Mesothelial cell of epicardium (in vitro differentiated cells): ENCODE data around the gene EGLN3. TPM values are rescaled to one million over a fixed set of nuclear protein-coding genes. Genes with fewer than 3 reads are reported as not detected.

Source experiments
- DNase-seq, 2 experiments: peaks; one replicate each; pipeline ENCODE4 v3.0.0; 2021; ENCODE audit warnings: low spot score in 2 of 2; ENCODE audit not compliant: unreplicated experiment in 2 of 2
- H3K27ac Mint-ChIP-seq: 2 replicates; pipeline ENCODE4 v1.8.0; 2021; ENCODE audit warnings: mixed read lengths
- H3K27me3 Mint-ChIP-seq: 2 replicates; pipeline ENCODE4 v1.8.0; 2021; ENCODE audit warnings: low read depth, mixed read lengths
- H3K36me3 Mint-ChIP-seq: 2 replicates; pipeline ENCODE4 v1.8.0; 2021; ENCODE audit warnings: mixed read lengths
- H3K4me1 Mint-ChIP-seq: 2 replicates; pipeline ENCODE4 v1.8.0; 2021; ENCODE audit warnings: mixed read lengths
- H3K4me3 Mint-ChIP-seq: 2 replicates; pipeline ENCODE4 v1.8.0; 2021; ENCODE audit warnings: mild to moderate bottlenecking, moderate library complexity, mixed read lengths
- H3K9me3 Mint-ChIP-seq: 2 replicates; pipeline ENCODE4 v1.8.0; 2021; ENCODE audit warnings: mixed read lengths
- CTCF ChIP-seq: fragments of 200-600 bp; sonication (generic); IDR thresholded peaks from one replicate; pipeline ENCODE4 v1.5.0; 2021; ENCODE audit warnings: antibody characterized with exemption; ENCODE audit not compliant: unreplicated experiment
- total RNA-seq: library from RNA; stranded (reverse); gene quantifications from 3 replicates; pipeline ENCODE4 v1.2.1, GENCODE V29; 2021

EGLN3 gene
- total RNA-seq, 1 donor from 2014 or later = 8.3 TPM

DNA sequence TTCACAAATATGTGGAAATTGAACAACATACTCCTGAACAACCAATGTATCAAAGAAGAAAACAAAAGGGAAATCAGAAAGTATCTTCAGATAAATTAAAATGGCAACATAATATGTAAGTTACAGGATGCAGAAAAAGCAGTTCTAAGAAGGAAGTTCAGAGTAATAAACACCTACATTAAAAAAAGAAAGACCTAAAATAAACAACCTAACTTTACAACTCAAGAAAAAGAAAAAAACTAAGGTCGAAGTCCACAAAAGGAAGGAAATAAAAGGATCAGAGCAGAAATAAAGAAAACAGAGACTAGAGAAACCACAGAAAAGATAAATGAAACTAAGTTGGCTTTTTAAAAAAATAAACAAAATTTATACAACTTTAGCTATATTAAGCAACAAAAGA is 59.2 kb downstream of the EGLN3 start:
- no peak for DNase-seq
- H3K27ac Mint-ChIP-seq = no peak overlapping the region
- H3K27me3 Mint-ChIP-seq = no peaks in the 10 kb centered on the region
- TF ChIP-seq CTCF = no peak
- H3K9me3 Mint-ChIP-seq = peaks cover 47% of the 10 kb centered on the region
- no peak overlapping the region for H3K4me3 Mint-ChIP-seq
- no peaks in the 10 kb centered on the region for H3K4me1 Mint-ChIP-seq
- peaks cover 2% of the 10 kb centered on the region for H3K36me3 Mint-ChIP-seq

- no peak overlapping the region for H3K4me3 Mint-ChIP-seq
- TF ChIP-seq CTCF = no peak
Measured at GRCh38 chr14:33884916-33885315, 66.0 kb downstream of the EGLN3 start.

DNA sequence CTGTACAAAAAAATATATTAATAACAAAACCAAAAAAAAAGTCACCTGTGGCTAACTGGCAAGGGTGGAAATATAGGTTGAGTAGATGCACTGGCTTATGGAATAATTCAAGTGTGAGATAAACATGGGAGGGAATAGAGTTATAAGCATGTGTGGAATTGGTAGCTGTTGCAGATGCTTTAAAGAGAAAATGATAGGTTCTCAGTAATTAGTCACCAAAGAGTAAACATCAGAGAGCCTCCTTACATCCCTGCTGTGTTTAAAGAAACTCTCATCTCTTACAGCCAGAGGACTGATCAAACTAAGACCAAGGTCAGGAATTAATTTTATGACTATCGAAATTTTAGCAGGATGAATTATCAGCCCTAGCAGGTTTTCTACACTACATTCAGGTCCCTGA is 70.5 kb downstream of the EGLN3 start:
- TF ChIP-seq CTCF = no peak
- peaks cover 47% of the 10 kb centered on the region for H3K9me3 Mint-ChIP-seq
- H3K27ac Mint-ChIP-seq = no peak overlapping the region
- no peaks in the 10 kb centered on the region for H3K27me3 Mint-ChIP-seq
- H3K4me3 Mint-ChIP-seq = no peak overlapping the region
- H3K4me1 Mint-ChIP-seq = no peaks in the 10 kb centered on the region
- peaks cover 11% of the 10 kb centered on the region for H3K36me3 Mint-ChIP-seq
- no peak for DNase-seq

More at GRCh38 chr14:33884916-33885315, 66.0 kb downstream of the EGLN3 start:
- peaks cover 25% of the 10 kb centered on the region for H3K9me3 Mint-ChIP-seq
- no peaks in the 10 kb centered on the region for H3K27me3 Mint-ChIP-seq
- no peaks in the 10 kb centered on the region for H3K36me3 Mint-ChIP-seq
- H3K27ac Mint-ChIP-seq = no peak overlapping the region
- no peak for DNase-seq
- H3K4me1 Mint-ChIP-seq = no peaks in the 10 kb centered on the region

DNA sequence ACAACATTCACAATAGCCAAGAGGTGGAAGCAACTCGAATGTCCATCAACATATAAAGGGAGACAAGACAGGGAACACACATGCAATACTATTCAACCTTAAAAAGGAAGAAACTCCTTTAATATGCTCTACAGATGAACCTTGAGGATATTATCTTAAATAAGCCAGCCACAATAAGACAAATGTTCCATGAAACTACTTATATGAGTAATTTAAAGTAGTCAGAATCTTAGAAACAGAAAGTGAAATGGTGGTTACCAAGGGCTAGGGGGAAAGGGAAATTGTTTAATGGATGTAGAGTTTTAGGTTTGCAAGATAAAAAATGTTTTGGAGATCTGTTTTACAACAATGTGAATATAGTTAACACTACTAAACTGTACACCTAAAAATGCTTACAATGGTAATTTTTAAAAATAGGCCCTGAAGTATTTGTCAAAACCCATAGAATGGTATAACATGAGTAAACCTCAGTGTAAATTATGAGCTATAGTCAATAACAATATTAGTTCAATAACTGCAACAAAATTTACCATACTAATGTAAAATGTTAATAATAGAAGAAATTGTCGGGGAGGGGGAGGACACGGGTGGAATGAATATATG is 71.1 kb downstream of the EGLN3 start:
- H3K27me3 Mint-ChIP-seq = no peaks in the 10 kb centered on the region
- peaks cover 13% of the 10 kb centered on the region for H3K36me3 Mint-ChIP-seq
- no peak for TF ChIP-seq CTCF
- peaks cover 48% of the 10 kb centered on the region for H3K9me3 Mint-ChIP-seq
- H3K27ac Mint-ChIP-seq = no peak overlapping the region
- DNase-seq = no peak
- no peak overlapping the region for H3K4me3 Mint-ChIP-seq
- no peaks in the 10 kb centered on the region for H3K4me1 Mint-ChIP-seq

- no peaks in the 10 kb centered on the region for H3K27me3 Mint-ChIP-seq
- DNase-seq = no peak
- H3K4me1 Mint-ChIP-seq = no peaks in the 10 kb centered on the region
- no peak for TF ChIP-seq CTCF
- H3K4me3 Mint-ChIP-seq = no peak overlapping the region
- no peak overlapping the region for H3K27ac Mint-ChIP-seq
- peaks cover 51% of the 10 kb centered on the region for H3K9me3 Mint-ChIP-seq
- peaks cover 17% of the 10 kb centered on the region for H3K36me3 Mint-ChIP-seq
Measured at GRCh38 chr14:33876274-33876673, 74.6 kb downstream of the EGLN3 start.
